WTC11 (cell line): ENCODE results near the gene CHSY3. TPM values are rescaled to one million over a fixed set of nuclear protein-coding genes. Genes with fewer than 3 reads are reported as not detected.
A peak's percentile ranks its signal among the peaks of the same experiment; 100 is the strongest.

Experiments
- ATAC-seq: fragments of 200-7000 bp; cut with Tn5 transposase; 2 replicates; pipeline ENCODE4 v1.10.0; 2021; ENCODE audit warnings: mild to moderate bottlenecking, moderate library complexity
- CTCF ChIA-PET: fragments of 300-600 bp; sonication (Branson Sonifier 250); formaldehyde crosslinking; loops from one replicate; lab custom pipeline; 2021; ENCODE audit warnings: antibody characterized with exemption; lab: Charles Lee
- POLR2A ChIA-PET: fragments of 350-600 bp; sonication (Branson Sonifier 250); formaldehyde crosslinking; loops from one replicate; lab custom pipeline; 2021; ENCODE audit warnings: antibody characterized with exemption; lab: Charles Lee
- DNase-seq: peaks from one replicate; pipeline ENCODE4 v3.0.0; 2021; ENCODE audit warnings: low spot score
- H3K27ac Mint-ChIP-seq: 2 replicates; pipeline ENCODE4 v1.8.0; 2021; ENCODE audit warnings: mixed read lengths
- H3K27me3 Mint-ChIP-seq: 2 replicates; pipeline ENCODE4 v1.8.0; 2021; ENCODE audit warnings: low read depth, mild to moderate bottlenecking, moderate library complexity, mixed read lengths
- H3K36me3 Mint-ChIP-seq: 2 replicates; pipeline ENCODE4 v1.8.0; 2021; ENCODE audit warnings: mixed read lengths
- H3K4me1 Mint-ChIP-seq: 2 replicates; pipeline ENCODE4 v1.8.0; 2022; ENCODE audit warnings: mixed read lengths
- H3K4me3 Mint-ChIP-seq: 2 replicates; pipeline ENCODE4 v1.8.0; 2021; ENCODE audit warnings: mild to moderate bottlenecking, moderate library complexity, mixed read lengths
- H3K9me3 Mint-ChIP-seq: 2 replicates; pipeline ENCODE4 v1.8.0; 2021; ENCODE audit warnings: mixed read lengths
- ATF6 ChIP-seq: sonication (generic); formaldehyde crosslinking; IDR thresholded peaks from 2 replicates; pipeline ENCODE4 v1.8.1; 2023; ENCODE audit warnings: mild to moderate bottlenecking, missing genetic modification reagents
- CBFB ChIP-seq: sonication (generic); formaldehyde crosslinking; IDR thresholded peaks from 2 replicates; pipeline ENCODE4 v1.8.1; 2022; ENCODE audit warnings: mild to moderate bottlenecking, low read depth, missing genetic modification reagents
- CREB1 ChIP-seq: sonication (generic); formaldehyde crosslinking; IDR thresholded peaks from 2 replicates; pipeline ENCODE4 v1.8.0; 2023; ENCODE audit warnings: mild to moderate bottlenecking, missing genetic modification reagents
- CREM ChIP-seq: sonication (generic); formaldehyde crosslinking; IDR thresholded peaks from 2 replicates; pipeline ENCODE4 v1.8.1; 2022; ENCODE audit warnings: mild to moderate bottlenecking, missing genetic modification reagents, moderate library complexity
- E2F5 ChIP-seq: sonication (generic); formaldehyde crosslinking; IDR thresholded peaks from 2 replicates; pipeline ENCODE4 v1.8.1; 2022; ENCODE audit warnings: mild to moderate bottlenecking, moderate library complexity, missing genetic modification reagents
- EMX1 ChIP-seq: fragments of 250-450 bp; sonication (Bioruptor Pico); IDR thresholded peaks from 2 replicates; pipeline ENCODE4 v1.8.0; 2021; ENCODE audit warnings: mild to moderate bottlenecking
- ERG ChIP-seq: fragments of 250-450 bp; sonication (Bioruptor Pico); IDR thresholded peaks from 2 replicates; pipeline ENCODE4 v1.8.0; 2021; ENCODE audit warnings: mild to moderate bottlenecking
- FOXJ3 ChIP-seq: sonication (generic); formaldehyde crosslinking; IDR thresholded peaks from 2 replicates; pipeline ENCODE4 v1.9.0; 2021; ENCODE audit warnings: missing genetic modification reagents, mild to moderate bottlenecking, borderline replicate concordance
- FOXK1 ChIP-seq: sonication (generic); formaldehyde crosslinking; IDR thresholded peaks from 2 replicates; pipeline ENCODE4 v1.8.0; 2022; ENCODE audit warnings: mild to moderate bottlenecking, moderate library complexity, missing genetic modification reagents
- GTF2I ChIP-seq: fragments of 250-450 bp; sonication (Bioruptor Pico); conservative IDR thresholded peaks from 2 replicates; pipeline ENCODE4 v1.4.0; 2021; ENCODE audit warnings: mild to moderate bottlenecking
- IRF2 ChIP-seq: sonication (generic); formaldehyde crosslinking; IDR thresholded peaks from 2 replicates; pipeline ENCODE4 v1.8.0; 2022; ENCODE audit warnings: low read depth, missing genetic modification reagents, borderline replicate concordance
- KAT7 ChIP-seq: sonication (generic); formaldehyde crosslinking; IDR thresholded peaks from 2 replicates; pipeline ENCODE4 v1.8.1; 2023; ENCODE audit warnings: missing genetic modification reagents, mild to moderate bottlenecking, borderline replicate concordance
- NFE2L1 ChIP-seq: sonication (generic); formaldehyde crosslinking; IDR thresholded peaks from 2 replicates; pipeline ENCODE4 v1.8.1; 2023; ENCODE audit warnings: missing genetic modification reagents
- NR2C2 ChIP-seq: sonication (generic); formaldehyde crosslinking; IDR thresholded peaks from 2 replicates; pipeline ENCODE4 v1.8.0; 2022; ENCODE audit warnings: mild to moderate bottlenecking, missing genetic modification reagents
- OVOL2 ChIP-seq: fragments of 250-450 bp; sonication (Bioruptor Pico); IDR thresholded peaks from 2 replicates; pipeline ENCODE4 v1.9.0; 2021; ENCODE audit warnings: mild to moderate bottlenecking, borderline replicate concordance
- STAT6 ChIP-seq: sonication (generic); formaldehyde crosslinking; conservative IDR thresholded peaks from 2 replicates; pipeline ENCODE4 v1.8.1; 2023; ENCODE audit warnings: mild to moderate bottlenecking, low read depth, missing genetic modification reagents, moderate library complexity
- TCF7 ChIP-seq: sonication (generic); formaldehyde crosslinking; IDR thresholded peaks from 2 replicates; pipeline ENCODE4 v1.8.0; 2022; ENCODE audit warnings: mild to moderate bottlenecking, low read depth, missing genetic modification reagents, moderate library complexity
- ZNF281 ChIP-seq: sonication (generic); formaldehyde crosslinking; IDR thresholded peaks from 2 replicates; pipeline ENCODE4 v1.8.0; 2023; ENCODE audit warnings: mild to moderate bottlenecking, missing genetic modification reagents
- ZNF416 ChIP-seq: fragments of 250-450 bp; sonication (Bioruptor Pico); IDR thresholded peaks from 2 replicates; pipeline ENCODE4 v1.9.0; 2021; ENCODE audit warnings: mild to moderate bottlenecking, inconsistent platforms
- ZNF532 ChIP-seq: fragments of 250-450 bp; sonication (Bioruptor Pico); IDR thresholded peaks from 2 replicates; pipeline ENCODE4 v1.9.0; 2021; ENCODE audit warnings: mild to moderate bottlenecking, borderline replicate concordance
- total RNA-seq: library from RNA; stranded (reverse); gene quantifications from 3 replicates; pipeline ENCODE4 v1.2.3, GENCODE V29; 2021

Gene CHSY3
- total RNA-seq, 1 experiment from 2014 or later, result 0.98 TPM

GRCh38 chr5:130077007-130077406 lies 172.7 kb downstream of the CHSY3 start:
- Mint-ChIP-seq H3K36me3 (no peaks in the 10 kb centered on the region), H3K27me3 (no peaks in the 10 kb centered on the region)
- ATAC-seq, result peak; percentile 52; the same call in 1 of the 2 replicates
- TF ChIP-seq KAT7 (CRISPR knock-in tag) (no peak), TCF7 (CRISPR knock-in tag) (no peak), EMX1 (CRISPR knock-in tag) (no peak), CREB1 (CRISPR knock-in tag) (no peak), GTF2I (CRISPR knock-in tag) (no peak), IRF2 (CRISPR knock-in tag) (no peak), NR2C2 (no peak), ZNF281 (CRISPR knock-in tag) (no peak), ZNF416 (CRISPR knock-in tag) (no peak), CREM (CRISPR knock-in tag) (no peak), ERG (CRISPR knock-in tag) (no peak), NFE2L1 (CRISPR knock-in tag) (no peak), CBFB (CRISPR knock-in tag) (no peak), ZNF532 (no peak), FOXK1 (CRISPR knock-in tag) (no peak), ATF6 (CRISPR knock-in tag) (no peak), OVOL2 (CRISPR knock-in tag) (no peak), FOXJ3 (CRISPR knock-in tag) (no peak), E2F5 (no peak), STAT6 (no peak)
- TF ChIP-seq, all 79 proteins: peak for 0
- peaks cover 2% of the 10 kb centered on the region; the same call in 1 of the 2 replicates for H3K4me1 Mint-ChIP-seq
- no peaks in the 10 kb centered on the region for H3K9me3 Mint-ChIP-seq
- ChIA-PET POLR2A (no interaction called here), CTCF (no interaction called here)
- H3K4me3 Mint-ChIP-seq, result no peak overlapping the region
- DNase-seq, result no peak
- H3K27ac Mint-ChIP-seq, result no peak overlapping the region
